Activated T-helper 17 cell treated with anti-CD3 and anti-CD28 coated beads, Interleukin-2, amount 50 U/mL, for 72 hours (primary cell): ENCODE measurements around the gene MIEF1. TPM values are rescaled to one million over a fixed set of nuclear protein-coding genes. Genes with fewer than 3 reads are reported as not detected.

Source experiments
- ATAC-seq: fragments of 150-1000 bp; cut with Tn5 transposase; replicated peaks from 2 replicates; pipeline ENCODE4 v1.10.0; 2021; ENCODE audit warnings: mild to moderate bottlenecking, moderate library complexity
- H3K27ac Mint-ChIP-seq: one replicate; pipeline ENCODE4 v1.8.0; 2022; ENCODE audit warnings: mixed read lengths
- H3K27me3 Mint-ChIP-seq: one replicate; pipeline ENCODE4 v1.8.0; 2022; ENCODE audit warnings: mixed read lengths
- H3K36me3 Mint-ChIP-seq: one replicate; pipeline ENCODE4 v1.8.0; 2022; ENCODE audit warnings: low read depth, mild to moderate bottlenecking, mixed read lengths
- H3K4me1 Mint-ChIP-seq: one replicate; pipeline ENCODE4 v1.8.0; 2022; ENCODE audit warnings: mixed read lengths
- H3K4me3 Mint-ChIP-seq: one replicate; pipeline ENCODE4 v1.8.0; 2022; ENCODE audit warnings: mild to moderate bottlenecking, mixed read lengths
- H3K9me3 Mint-ChIP-seq: one replicate; pipeline ENCODE4 v1.8.0; 2022; ENCODE audit warnings: mixed read lengths
- total RNA-seq, 2 donors: library from RNA; stranded (reverse); gene quantifications; one replicate each; pipeline ENCODE4 v1.2.3, GENCODE V29; 2022

MIEF1 gene
- total RNA-seq, 2 donors from 2014 or later, result 34.7 to 54.0 TPM

DNA sequence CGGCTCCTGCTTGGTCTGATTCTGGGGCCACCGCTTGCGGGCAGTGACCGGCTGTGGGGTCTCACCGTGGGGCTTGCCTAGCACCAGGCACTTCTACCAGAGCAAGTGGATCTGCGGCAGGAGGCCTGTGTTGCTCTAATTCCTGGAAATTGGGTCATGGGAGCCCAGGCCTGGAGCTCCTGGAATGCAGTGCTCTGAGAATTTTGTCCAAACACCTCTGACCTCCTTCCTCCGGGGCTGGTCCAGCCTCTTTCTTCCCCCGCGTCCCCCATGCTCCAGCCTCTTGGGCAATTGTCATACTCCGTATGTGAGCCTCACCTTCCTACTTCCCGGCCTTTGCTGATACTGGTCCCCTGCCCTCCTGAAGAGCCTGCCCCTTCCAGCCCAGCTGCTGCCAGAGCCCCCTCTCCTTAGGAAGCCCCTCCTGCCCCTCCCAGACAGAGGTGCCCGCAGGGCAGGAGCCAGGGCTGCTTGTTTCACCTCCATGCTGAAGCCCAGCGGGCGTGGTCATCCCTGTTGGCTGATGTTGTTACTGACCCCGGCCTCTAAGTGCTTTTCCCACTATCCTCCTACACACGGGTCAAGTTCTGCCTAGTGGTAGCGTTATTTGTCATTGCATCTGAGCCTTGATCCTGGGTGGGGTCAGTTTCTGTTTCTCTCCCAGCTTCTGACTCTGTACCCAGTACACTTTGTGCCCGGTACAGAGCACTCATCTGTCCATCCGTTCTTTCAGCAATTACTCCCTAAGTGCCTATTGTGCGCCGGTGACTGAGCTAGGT is 35.7 kb upstream of the MIEF1 start:
- Mint-ChIP-seq H3K27me3 (peaks cover 3% of the 10 kb centered on the region), H3K36me3 (no peaks in the 10 kb centered on the region), H3K9me3 (no peaks in the 10 kb centered on the region), H3K27ac (no peak overlapping the region), H3K4me1 (no peaks in the 10 kb centered on the region), H3K4me3 (no peak overlapping the region)
- ATAC-seq, result no peak

DNA sequence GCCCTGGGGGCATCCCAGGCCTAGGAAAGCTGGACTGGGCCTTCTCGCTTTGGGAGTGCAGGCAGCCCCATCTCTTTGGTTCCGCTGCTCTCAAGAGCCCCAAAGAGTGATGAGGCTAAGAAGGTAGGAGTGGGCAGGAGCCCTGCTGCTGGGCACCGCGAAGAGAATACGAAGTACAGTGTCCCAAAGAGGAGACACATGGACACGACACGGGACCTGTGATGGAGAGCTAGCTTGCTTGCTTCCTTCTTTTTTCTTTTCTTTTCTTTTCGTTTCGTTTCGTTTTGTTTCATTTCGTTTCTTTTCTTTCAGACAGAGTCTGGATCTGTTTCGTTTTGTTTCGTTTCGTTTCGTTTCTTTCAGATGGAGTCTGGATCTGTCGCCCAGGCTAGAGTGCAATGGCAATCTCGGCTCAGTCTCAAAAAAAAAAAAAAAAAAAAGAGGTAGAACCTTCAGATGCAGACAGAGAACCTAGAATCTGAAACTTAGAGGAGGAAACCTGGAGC is 34.6 kb upstream of the MIEF1 start:
- Mint-ChIP-seq H3K27me3 (no peaks in the 10 kb centered on the region), H3K4me1 (no peaks in the 10 kb centered on the region), H3K27ac (no peak overlapping the region), H3K36me3 (no peaks in the 10 kb centered on the region), H3K9me3 (no peaks in the 10 kb centered on the region), H3K4me3 (no peak overlapping the region)
- ATAC-seq, result no peak

DNA sequence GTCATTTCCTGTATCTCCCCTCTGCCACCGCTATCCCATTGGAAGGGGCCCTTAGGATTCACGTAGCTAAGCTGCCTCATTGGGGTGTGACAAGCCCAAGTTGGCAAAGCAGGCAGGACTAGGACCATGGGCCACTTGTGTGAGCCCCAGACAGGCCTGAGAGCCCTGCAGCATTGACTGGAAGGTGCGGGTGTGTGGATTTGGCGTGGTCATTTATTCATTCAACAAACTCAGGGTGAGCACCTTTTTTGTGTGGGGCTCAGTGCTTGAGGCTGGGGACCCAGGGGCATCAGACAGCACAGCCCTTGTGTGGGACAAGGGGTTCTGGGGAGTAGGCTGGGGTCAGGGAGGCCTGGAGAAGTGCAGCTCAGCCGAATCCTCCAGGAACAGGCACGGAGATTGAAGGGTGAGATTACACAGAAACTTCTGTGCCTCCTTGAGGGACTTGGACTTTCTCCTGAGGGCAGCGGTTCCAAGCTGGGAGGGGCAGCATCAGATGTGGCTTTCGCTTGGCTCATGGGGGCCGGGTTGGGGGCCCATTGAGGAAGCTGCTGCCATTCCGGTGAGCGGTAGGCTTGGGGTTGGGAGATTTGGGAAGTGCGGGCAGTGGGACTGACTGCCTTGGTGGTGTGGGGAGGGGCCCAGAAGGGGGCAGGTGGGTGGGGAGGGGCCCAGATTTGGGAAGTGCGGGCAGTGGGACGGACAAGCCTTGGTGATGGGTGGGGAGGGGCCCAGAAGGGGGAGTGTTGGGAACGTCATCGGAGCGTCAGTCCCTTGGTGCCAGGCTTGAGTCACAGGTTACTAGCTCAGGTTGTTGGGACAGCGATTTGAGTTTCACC is 33.4 kb upstream of the MIEF1 start:
- H3K27ac Mint-ChIP-seq, result no peak overlapping the region
- H3K4me3 Mint-ChIP-seq, result no peak overlapping the region
- no peaks in the 10 kb centered on the region for H3K9me3 Mint-ChIP-seq
- no peak for ATAC-seq
- no peaks in the 10 kb centered on the region for H3K27me3 Mint-ChIP-seq
- no peaks in the 10 kb centered on the region for H3K4me1 Mint-ChIP-seq
- no peaks in the 10 kb centered on the region for H3K36me3 Mint-ChIP-seq

DNA sequence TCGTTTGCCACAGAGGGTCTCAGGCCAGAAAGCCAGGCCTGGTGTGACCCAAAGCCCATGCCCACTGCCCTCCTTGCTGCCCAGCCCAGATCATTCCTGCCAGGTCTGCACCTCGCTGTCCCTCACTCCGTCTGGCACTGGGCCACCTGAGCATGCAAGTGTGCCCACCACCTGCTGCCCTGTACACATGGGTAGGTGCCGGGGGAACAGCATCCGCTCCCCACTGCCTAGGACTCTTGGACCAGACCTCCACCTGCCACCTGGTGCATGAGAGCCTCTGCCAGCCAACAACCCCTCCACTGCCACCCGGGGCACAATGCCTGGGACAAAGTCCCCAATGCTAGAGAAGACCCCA is 32.8 kb upstream of the MIEF1 start:
- Mint-ChIP-seq H3K4me3 (no peak overlapping the region), H3K27ac (no peak overlapping the region), H3K36me3 (no peaks in the 10 kb centered on the region), H3K4me1 (no peaks in the 10 kb centered on the region), H3K9me3 (no peaks in the 10 kb centered on the region), H3K27me3 (no peaks in the 10 kb centered on the region)
- no peak for ATAC-seq

GRCh38 chr22:39469681-39470450 is 32.2 kb upstream of the MIEF1 start:
- Mint-ChIP-seq H3K27ac (no peak overlapping the region), H3K36me3 (no peaks in the 10 kb centered on the region), H3K4me3 (no peak overlapping the region), H3K9me3 (no peaks in the 10 kb centered on the region), H3K27me3 (no peaks in the 10 kb centered on the region), H3K4me1 (no peaks in the 10 kb centered on the region)
- no peak for ATAC-seq

GRCh38 chr22:39470451-39471291 is 31.4 kb upstream of the MIEF1 start:
- Mint-ChIP-seq H3K9me3 (no peaks in the 10 kb centered on the region), H3K27ac (no peak overlapping the region), H3K4me1 (no peaks in the 10 kb centered on the region), H3K27me3 (no peaks in the 10 kb centered on the region), H3K4me3 (no peak overlapping the region), H3K36me3 (no peaks in the 10 kb centered on the region)
- no peak for ATAC-seq

GRCh38 chr22:39471381-39472141 is 30.5 kb upstream of the MIEF1 start:
- no peak overlapping the region for H3K4me3 Mint-ChIP-seq

DNA sequence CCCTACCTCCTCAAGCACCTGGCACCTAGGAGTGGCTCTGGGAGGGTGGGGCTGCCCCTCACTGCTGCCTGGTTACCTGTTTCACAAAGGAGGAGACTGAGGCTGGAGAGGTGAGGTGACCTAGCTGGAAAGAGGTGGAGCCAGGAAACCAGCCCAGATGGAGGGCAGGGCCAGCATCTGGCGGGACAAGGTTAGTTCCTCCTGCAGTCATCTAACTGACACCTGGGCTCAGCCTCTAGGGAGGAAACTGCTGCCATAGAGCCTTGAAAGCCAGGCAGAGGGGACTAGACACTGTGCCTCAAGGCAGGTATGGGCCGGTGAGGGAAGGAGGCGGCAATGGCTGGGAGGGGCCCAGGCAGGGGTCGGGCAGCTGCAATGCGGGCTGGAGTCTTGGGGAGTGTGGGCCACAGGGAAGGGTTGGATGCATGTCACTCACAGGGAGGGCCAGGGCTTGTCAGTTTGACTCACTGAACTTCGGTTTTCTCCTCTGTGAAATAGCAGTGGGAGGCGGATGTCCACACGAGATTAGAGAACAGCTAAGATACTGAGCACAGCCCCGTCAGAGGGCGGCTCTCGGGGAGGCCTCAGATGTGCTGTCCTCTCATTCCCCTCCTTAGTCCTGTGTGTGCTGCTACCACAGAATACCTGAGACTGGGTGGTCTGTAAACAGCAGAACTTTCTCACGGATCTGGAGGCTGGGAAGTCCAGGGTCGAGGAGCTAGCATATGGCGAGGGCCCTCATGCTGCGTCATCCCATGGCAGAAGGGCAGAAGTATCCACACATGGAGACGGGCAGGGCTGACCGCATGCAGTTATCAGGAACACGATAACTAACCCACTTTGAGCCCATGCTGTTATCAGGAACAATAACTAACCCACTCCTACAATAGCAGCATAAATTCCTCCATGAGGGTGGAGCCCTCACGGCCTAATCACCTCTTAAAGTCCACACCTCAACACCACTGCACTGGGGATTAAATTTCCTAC is 29.2 kb upstream of the MIEF1 start:
- Mint-ChIP-seq H3K36me3 (no peaks in the 10 kb centered on the region), H3K4me3 (no peak overlapping the region), H3K27me3 (no peaks in the 10 kb centered on the region), H3K4me1 (no peaks in the 10 kb centered on the region), H3K27ac (no peak overlapping the region), H3K9me3 (no peaks in the 10 kb centered on the region)
- ATAC-seq, result no peak

More at GRCh38 chr22:39471381-39472141, 30.5 kb upstream of the MIEF1 start:
- peak; percentile 84 for ATAC-seq
- Mint-ChIP-seq H3K36me3 (no peaks in the 10 kb centered on the region), H3K27me3 (no peaks in the 10 kb centered on the region), H3K4me1 (no peaks in the 10 kb centered on the region), H3K27ac (peak overlapping the region; percentile 42), H3K9me3 (no peaks in the 10 kb centered on the region)

DNA sequence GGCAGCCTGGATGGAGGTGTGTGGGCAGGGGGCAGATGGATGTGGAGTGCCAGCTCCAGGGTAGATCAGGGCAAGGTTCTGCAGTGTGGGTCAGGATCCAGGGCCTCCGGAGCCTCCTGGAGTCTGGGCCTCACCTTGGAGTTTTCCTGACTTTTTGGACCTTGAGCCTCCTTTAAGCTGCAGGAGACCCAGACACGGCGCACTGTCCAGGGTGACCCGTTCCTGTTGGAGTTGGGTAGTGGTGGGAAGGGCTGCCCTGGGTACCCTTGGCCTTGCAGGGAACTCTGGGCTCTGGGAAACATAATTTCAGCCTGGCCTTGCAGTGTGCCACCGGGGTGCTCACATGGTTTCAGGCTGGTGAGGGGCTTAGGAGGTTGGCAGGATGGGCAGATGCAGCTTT is 28.2 kb upstream of the MIEF1 start:
- H3K4me3 Mint-ChIP-seq, result no peak overlapping the region
- H3K27me3 Mint-ChIP-seq, result no peaks in the 10 kb centered on the region
- no peak overlapping the region for H3K27ac Mint-ChIP-seq
- ATAC-seq, result no peak
- H3K9me3 Mint-ChIP-seq, result no peaks in the 10 kb centered on the region
- no peaks in the 10 kb centered on the region for H3K36me3 Mint-ChIP-seq
- no peaks in the 10 kb centered on the region for H3K4me1 Mint-ChIP-seq

GRCh38 chr22:39474351-39475111 is 27.6 kb upstream of the MIEF1 start:
- Mint-ChIP-seq H3K36me3 (no peaks in the 10 kb centered on the region), H3K4me1 (no peaks in the 10 kb centered on the region), H3K9me3 (no peaks in the 10 kb centered on the region), H3K27me3 (no peaks in the 10 kb centered on the region), H3K4me3 (no peak overlapping the region), H3K27ac (no peak overlapping the region)
- no peak for ATAC-seq

- Mint-ChIP-seq H3K36me3 (no peaks in the 10 kb centered on the region), H3K27me3 (no peaks in the 10 kb centered on the region), H3K9me3 (no peaks in the 10 kb centered on the region), H3K4me1 (no peaks in the 10 kb centered on the region), H3K27ac (no peak overlapping the region), H3K4me3 (no peak overlapping the region)
- ATAC-seq, result no peak
These were observed 26.8 kb upstream of the MIEF1 start for GRCh38 chr22:39475337-39475736.

DNA sequence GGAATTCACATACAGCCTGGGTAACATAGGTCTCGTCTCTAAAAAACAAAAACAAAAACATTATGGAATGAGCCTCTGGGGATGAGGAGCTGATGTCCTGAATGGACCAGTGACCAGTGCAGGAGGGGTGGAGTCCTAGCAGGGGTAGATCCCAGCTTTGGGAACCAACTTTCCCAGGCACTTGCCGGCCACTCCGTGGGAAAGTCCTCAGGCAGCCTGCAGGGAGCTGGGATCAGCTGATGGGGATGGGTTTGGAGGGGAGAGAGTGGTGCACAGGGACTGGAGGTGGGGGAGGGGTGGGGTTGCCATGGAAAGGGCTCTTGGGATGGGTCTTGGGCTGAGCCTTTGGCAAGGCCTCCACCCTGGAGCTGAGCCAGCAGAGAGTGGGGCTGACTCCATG is 26.2 kb upstream of the MIEF1 start:
- H3K36me3 Mint-ChIP-seq, result no peaks in the 10 kb centered on the region
- H3K4me3 Mint-ChIP-seq, result no peak overlapping the region
- H3K4me1 Mint-ChIP-seq, result no peaks in the 10 kb centered on the region
- no peak for ATAC-seq
- no peaks in the 10 kb centered on the region for H3K9me3 Mint-ChIP-seq
- H3K27me3 Mint-ChIP-seq, result no peaks in the 10 kb centered on the region
- no peak overlapping the region for H3K27ac Mint-ChIP-seq
